NCI-H1417 treated with DMSO at 0.1 percent for 48 hours (cell line): ENCODE results near the gene KRT83.
"Not testable (repeated sequence)": the region's sequence is repeated elsewhere in the genome, so short reads cannot be mapped to it uniquely, and the experiment has no call there.

Source experiments
- DNase-seq: peaks from one replicate; lab custom pipeline; 2025; lab: John Stamatoyannopoulos, UW

The KRT83 gene

DNA sequence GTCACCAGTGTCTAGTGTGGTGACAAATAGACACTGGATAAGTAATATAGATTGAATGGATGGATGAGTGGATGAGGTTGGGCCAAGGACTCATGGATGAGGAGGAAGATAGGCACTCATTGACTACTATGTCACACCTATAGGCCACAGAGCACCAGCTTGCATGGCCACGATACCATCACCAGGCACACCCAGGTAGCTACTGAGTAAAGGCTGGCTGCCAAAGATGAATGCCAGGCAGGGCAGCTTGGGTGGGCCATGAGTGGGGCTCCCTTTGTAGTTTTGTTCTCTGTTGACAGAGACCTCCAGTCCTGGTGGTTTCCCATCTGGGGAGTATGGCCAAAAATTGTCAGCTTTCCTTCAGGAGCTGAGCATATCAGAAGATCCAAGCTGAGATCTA is 11.2 kb upstream of the KRT83 start:
- DNase-seq: no peak

GRCh38 chr12:52331833-52332232 is 10.6 kb upstream of the KRT83 start:
- no peak for DNase-seq

DNA sequence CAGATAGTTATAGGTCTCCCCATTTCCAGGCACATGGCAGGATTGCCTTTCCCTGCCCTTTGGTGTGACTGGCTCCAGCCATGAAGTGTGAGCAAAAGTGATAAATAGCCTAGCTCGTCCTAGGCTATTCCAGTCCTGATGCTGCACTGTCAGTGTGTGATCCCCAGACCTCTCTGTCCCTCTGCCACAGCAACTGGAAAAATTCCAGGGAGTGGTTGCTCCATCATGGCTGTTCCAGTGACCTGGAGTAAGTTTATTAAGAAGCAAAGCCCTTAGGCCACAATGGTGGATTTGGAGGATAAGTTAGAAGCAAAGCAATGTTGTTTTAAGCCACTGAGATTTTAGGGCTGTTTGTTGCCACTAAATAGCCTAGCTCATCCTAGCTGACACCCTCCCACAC is 9.8 kb upstream of the KRT83 start:
- no peak for DNase-seq

DNA sequence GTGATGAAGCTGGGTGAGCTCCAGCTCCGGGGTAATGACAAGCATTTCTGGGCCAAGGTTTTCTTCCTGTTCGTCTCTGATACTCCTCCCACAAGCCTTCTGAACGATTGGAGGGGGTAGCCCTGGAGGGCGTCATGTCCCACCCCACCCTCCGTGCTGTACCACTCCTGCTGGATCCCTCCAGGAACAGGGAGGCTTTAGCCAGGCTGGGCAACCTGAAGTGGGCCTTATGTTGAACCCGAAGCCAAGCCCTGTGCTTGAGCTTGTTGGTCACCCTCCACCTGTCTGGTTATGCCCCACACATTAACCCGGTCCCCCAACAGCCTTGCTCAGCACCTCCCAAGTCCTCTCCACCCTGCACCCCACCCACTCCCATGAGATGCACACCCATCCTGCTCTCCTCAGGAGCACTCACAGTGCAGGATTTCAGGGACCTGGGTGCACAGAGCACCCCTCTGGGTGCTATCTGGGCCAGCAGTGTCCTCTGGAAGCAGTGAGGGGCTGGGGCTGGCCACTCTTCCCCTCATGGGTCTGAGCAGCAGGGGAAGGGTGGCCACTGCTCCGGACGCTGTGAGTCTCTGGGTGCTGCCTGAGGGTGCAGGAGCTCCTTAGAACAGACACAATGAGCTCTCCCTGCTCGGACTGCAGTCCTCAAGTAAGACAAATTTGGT is 6.8 kb upstream of the KRT83 start:
- DNase-seq: no peak

DNA sequence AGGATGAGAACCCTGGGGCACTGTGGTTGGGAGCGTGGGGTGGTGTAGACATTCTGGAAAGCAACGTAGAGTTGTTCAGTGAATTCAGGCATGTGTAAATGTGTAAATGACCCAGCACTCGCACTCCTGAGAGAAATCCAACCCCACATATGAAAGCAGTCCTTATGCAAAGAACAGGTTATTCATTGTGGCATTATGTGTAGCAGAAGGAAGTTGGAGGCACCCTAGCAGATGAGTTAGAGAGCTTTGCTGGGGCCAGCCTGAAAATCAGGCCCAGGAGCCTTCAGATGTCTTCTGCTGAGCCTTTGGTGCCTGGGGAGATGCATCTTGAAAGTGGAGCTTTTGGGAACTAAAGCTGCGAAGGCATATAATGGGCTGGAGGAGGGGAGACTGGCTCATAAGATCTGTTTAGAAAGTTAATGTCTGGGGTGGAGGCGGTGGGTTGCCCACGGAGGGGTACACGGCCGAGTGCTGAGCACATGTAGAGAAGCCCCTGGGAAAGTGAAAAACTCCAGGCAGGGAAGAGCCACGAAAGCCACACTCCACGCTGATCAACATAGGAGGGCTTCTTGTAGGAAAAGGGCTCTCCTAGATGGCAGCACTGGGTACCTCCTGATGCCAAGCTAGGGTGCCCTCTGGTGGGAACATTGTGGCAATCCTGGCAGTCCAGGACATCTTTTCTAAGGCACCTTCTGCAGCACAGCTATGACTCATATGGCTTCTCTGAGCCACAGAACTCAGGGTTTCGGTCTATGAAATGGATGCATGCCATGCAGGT is 6.0 kb upstream of the KRT83 start:
- DNase-seq: peak; percentile 67

DNA sequence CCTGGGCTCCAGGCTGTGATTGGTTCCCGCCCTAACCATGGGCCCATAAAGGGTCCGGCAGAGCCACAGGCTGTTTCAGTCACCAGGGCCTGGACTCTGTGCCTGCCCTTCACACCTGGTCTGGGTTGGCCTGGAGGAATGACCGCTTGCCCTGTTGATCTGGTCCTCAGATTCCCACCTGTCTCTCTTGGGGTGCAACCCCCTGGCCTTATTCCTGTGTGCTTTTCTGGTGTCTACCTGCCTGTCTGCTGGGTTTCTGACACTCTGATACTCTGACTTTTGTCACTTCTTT is 2.9 kb upstream of the KRT83 start:
- DNase-seq: no peak

GRCh38 chr12:52323416-52324152 is 2.4 kb upstream of the KRT83 start:
- peak; percentile 32 for DNase-seq

DNA sequence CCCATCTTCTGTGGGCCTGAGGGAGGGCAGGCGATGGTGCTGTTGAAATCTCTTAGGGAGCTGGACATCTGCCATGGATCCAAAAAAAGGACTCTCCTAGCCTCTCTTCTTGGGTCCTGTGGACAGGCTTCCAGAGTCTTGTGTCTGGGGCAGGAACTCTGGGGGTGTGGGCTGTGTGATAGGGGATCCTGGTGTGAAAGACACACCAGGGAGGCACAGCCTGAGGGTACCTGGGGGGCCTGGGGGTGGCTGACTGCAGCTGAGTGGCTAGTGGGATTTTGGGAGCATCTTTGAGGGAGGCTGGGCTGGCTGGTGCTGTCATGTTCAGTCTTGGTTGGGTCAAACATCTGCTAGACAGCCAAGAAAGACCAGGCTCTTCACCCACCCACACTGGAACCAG is 1.8 kb upstream of the KRT83 start:
- no peak for DNase-seq

- DNase-seq: no peak
Observed at GRCh38 chr12:52322069-52322468, 871 bp upstream of the KRT83 start.

GRCh38 chr12:52321418-52321817 is 220 bp upstream of the KRT83 start:
- no peak for DNase-seq

DNA sequence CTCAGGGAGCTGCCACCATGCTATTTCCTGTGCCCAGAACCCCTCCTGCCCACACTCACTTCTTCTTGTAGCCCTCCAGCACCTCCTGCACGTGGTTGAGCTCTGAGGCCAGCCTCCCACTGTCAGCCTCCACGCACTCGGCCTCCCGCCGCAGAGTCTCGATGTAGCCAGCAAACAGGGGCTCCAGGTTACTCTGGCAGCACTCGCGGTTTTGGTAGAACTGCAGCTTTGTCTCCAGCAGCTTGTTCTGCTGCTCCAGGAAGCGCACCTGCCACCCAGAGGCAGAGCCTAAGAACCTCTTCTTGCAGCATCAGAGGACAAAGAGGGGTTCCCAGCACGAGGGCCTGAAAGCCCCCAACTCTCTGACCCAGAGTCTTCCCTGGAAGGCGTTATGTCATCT is 2.1 kb downstream of the KRT83 start:
- no peak for DNase-seq

- no peak for DNase-seq
Observed at GRCh38 chr12:52318241-52318990, 2.8 kb downstream of the KRT83 start.

- DNase-seq: no peak
Observed at GRCh38 chr12:52317468-52318052, 3.6 kb downstream of the KRT83 start.

DNA sequence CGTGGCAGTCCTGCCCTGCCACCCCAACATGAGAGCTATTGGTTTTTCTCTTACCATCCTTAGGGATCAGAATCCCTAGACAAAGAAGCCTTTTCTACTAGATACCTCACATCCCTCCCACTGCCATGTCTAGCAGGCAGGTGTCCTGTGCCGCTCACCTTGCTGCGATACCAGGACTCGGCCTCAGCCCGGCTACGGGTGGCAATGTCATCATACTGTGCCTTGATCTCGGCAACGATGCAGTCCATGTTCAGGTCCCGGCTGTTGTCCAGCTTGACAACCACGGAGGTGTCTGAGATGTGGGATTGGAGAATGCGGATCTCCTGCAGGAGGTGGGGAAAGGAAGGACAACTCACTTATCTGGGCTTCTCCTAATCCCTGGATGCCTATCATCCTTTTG is 4.5 kb downstream of the KRT83 start:
- DNase-seq: no peak

GRCh38 chr12:52316290-52316689 is 4.9 kb downstream of the KRT83 start:
- DNase-seq: no peak

DNA sequence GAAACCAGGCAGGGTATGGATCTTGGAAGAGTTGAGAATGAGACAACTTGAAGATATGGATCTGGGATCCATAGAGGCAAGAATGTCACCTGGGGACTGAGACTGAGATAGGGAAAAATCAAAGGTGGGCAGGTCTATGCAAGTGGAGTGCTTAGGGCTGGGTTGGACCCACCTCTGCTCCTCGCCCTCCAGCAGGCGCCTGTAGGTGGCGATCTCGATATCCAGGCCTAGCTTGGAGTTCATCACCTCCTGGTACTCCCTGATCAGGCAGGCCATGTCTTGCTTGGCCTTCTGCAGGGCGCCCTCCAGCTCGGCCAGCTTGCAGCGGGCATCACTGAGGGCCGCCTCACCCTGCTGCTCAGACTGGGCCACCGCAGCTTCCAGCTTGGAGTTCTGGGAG is 5.5 kb downstream of the KRT83 start:
- DNase-seq: not testable (repeated sequence)

- DNase-seq: no peak
Observed at GRCh38 chr12:52314511-52314910, 6.7 kb downstream of the KRT83 start.

GRCh38 chr12:52313926-52314325 is 7.3 kb downstream of the KRT83 start:
- no peak for DNase-seq

DNA sequence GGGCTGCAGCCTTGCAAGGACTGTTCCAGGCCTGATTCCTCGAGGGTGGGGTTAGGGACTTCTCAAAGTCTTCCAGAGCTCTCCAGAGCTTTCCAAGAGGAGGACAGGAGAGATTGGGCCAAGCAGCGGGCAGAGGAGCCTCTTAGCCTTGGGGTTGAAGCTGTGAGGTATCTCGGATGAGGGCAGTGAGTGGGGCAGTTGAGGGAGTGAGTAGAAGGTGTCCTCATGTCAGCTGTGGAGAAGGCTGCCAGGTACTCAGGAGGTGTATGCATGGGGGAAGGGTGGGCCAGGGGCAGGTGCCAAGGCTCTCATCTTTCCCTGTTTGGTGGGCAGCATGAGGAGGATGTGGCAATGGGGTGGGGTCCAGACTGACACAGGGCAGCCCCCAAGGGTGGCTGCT is 7.7 kb downstream of the KRT83 start:
- DNase-seq: no peak

- no peak for DNase-seq
Observed at GRCh38 chr12:52312086-52312485, 9.1 kb downstream of the KRT83 start.

- no peak for DNase-seq
Observed at GRCh38 chr12:52311285-52311648, 9.9 kb downstream of the KRT83 start.

- no peak for DNase-seq
Observed at GRCh38 chr12:52310622-52311284, 10.4 kb downstream of the KRT83 start.
